Activated T-helper 1 cell treated with anti-CD3 and anti-CD28 coated beads, Interleukin-12 subunit alpha, Interleukin-12 subunit beta, Interleukin-2, Interleukin-4 antibody, amounts not matched to agents 30 ng/mL and 10 ng/mL and 1 ng/mL, durations not matched to agents 14 hours and 24 hours and 36 hours (primary cell): ENCODE measurements around the gene GABRG3. TPM values are rescaled to one million over a fixed set of nuclear protein-coding genes. Genes with fewer than 3 reads are reported as not detected.

Source experiments
- DNase-seq: peaks from one replicate; pipeline ENCODE4 v3.0.0; 2021; ENCODE audit warnings: low spot score
- H3K27ac Mint-ChIP-seq: one replicate; pipeline ENCODE4 v1.8.0; 2021; ENCODE audit warnings: mild to moderate bottlenecking, mixed read lengths
- H3K27me3 Mint-ChIP-seq: one replicate; pipeline ENCODE4 v1.8.0; 2022; ENCODE audit warnings: mild to moderate bottlenecking, moderate library complexity, mixed read lengths; ENCODE audit not compliant: insufficient read depth
- H3K36me3 Mint-ChIP-seq: one replicate; pipeline ENCODE4 v1.8.0; 2021; ENCODE audit warnings: low read depth, mixed read lengths
- H3K4me1 Mint-ChIP-seq: one replicate; pipeline ENCODE4 v1.8.0; 2021; ENCODE audit warnings: low read depth, mixed read lengths
- H3K4me3 Mint-ChIP-seq: one replicate; pipeline ENCODE4 v1.8.0; 2021; ENCODE audit warnings: mild to moderate bottlenecking, moderate library complexity, mixed read lengths
- H3K9me3 Mint-ChIP-seq: one replicate; pipeline ENCODE4 v1.8.0; 2021; ENCODE audit warnings: mixed read lengths
- intact Hi-C: fragments of 100-400 bp; cut with micrococcal nuclease; formaldehyde crosslinking; loops from one replicate; pipeline ENCODE4 v1.15.1; 2024
- total RNA-seq: library from RNA; stranded (reverse); gene quantifications from 2 replicates; pipeline ENCODE4 v1.2.3, GENCODE V29; 2022

The GABRG3 gene
- total RNA-seq, 1 donor from 2014 or later = not detected

- no peak overlapping the region for H3K4me3 Mint-ChIP-seq
- no peaks in the 10 kb centered on the region for H3K4me1 Mint-ChIP-seq
- H3K36me3 Mint-ChIP-seq = no peaks in the 10 kb centered on the region
- DNase-seq = no peak
- H3K9me3 Mint-ChIP-seq = peaks cover 16% of the 10 kb centered on the region
- no peak overlapping the region for H3K27ac Mint-ChIP-seq
- intact Hi-C loops = no loop called here
- H3K27me3 Mint-ChIP-seq = no peaks in the 10 kb centered on the region
Measured at GRCh38 chr15:27234593-27234992, 263.6 kb downstream of the GABRG3 start.

- Mint-ChIP-seq H3K4me1 (no peaks in the 10 kb centered on the region), H3K27me3 (no peaks in the 10 kb centered on the region), H3K9me3 (peaks cover 16% of the 10 kb centered on the region), H3K36me3 (no peaks in the 10 kb centered on the region), H3K27ac (no peak overlapping the region), H3K4me3 (no peak overlapping the region)
- intact Hi-C loops = no loop called here
- DNase-seq = no peak
Measured at GRCh38 chr15:27235161-27235560, 264.2 kb downstream of the GABRG3 start.

GRCh38 chr15:27235681-27236080 is 264.7 kb downstream of the GABRG3 start:
- H3K27me3 Mint-ChIP-seq = no peaks in the 10 kb centered on the region
- intact Hi-C loops = no loop called here
- no peak for DNase-seq

GRCh38 chr15:27237319-27237939 is 266.4 kb downstream of the GABRG3 start:
- Mint-ChIP-seq H3K4me3 (no peak overlapping the region), H3K27ac (no peak overlapping the region)

More at GRCh38 chr15:27235681-27236080, 264.7 kb downstream of the GABRG3 start:
- Mint-ChIP-seq H3K27ac (no peak overlapping the region), H3K4me1 (no peaks in the 10 kb centered on the region), H3K36me3 (no peaks in the 10 kb centered on the region), H3K4me3 (no peak overlapping the region), H3K9me3 (peaks cover 16% of the 10 kb centered on the region)

GRCh38 chr15:27238209-27238608 is 267.2 kb downstream of the GABRG3 start:
- no peaks in the 10 kb centered on the region for H3K36me3 Mint-ChIP-seq
- no peaks in the 10 kb centered on the region for H3K4me1 Mint-ChIP-seq
- H3K4me3 Mint-ChIP-seq = no peak overlapping the region
- no peak for DNase-seq
- peaks cover 15% of the 10 kb centered on the region for H3K9me3 Mint-ChIP-seq
- no peak overlapping the region for H3K27ac Mint-ChIP-seq
- intact Hi-C loops = no loop called here
- H3K27me3 Mint-ChIP-seq = no peaks in the 10 kb centered on the region

More at GRCh38 chr15:27237319-27237939, 266.4 kb downstream of the GABRG3 start:
- Mint-ChIP-seq H3K9me3 (peaks cover 12% of the 10 kb centered on the region), H3K36me3 (no peaks in the 10 kb centered on the region), H3K4me1 (no peaks in the 10 kb centered on the region), H3K27me3 (no peaks in the 10 kb centered on the region)
- intact Hi-C loops = no loop called here
- DNase-seq = no peak

GRCh38 chr15:27238707-27239423 is 267.9 kb downstream of the GABRG3 start:
- Mint-ChIP-seq H3K9me3 (peaks cover 18% of the 10 kb centered on the region), H3K27me3 (no peaks in the 10 kb centered on the region), H3K36me3 (no peaks in the 10 kb centered on the region), H3K27ac (no peak overlapping the region), H3K4me3 (no peak overlapping the region), H3K4me1 (no peaks in the 10 kb centered on the region)
- no peak for DNase-seq
- intact Hi-C loops = no loop called here

- no peak overlapping the region for H3K4me3 Mint-ChIP-seq
- intact Hi-C loops = no loop called here
- H3K4me1 Mint-ChIP-seq = no peaks in the 10 kb centered on the region
- H3K27me3 Mint-ChIP-seq = no peaks in the 10 kb centered on the region
- no peak overlapping the region for H3K27ac Mint-ChIP-seq
- H3K9me3 Mint-ChIP-seq = peaks cover 15% of the 10 kb centered on the region
- DNase-seq = no peak
- H3K36me3 Mint-ChIP-seq = no peaks in the 10 kb centered on the region
Measured at GRCh38 chr15:27241943-27242342, 271.0 kb downstream of the GABRG3 start.

GRCh38 chr15:27244047-27244446 is 273.1 kb downstream of the GABRG3 start:
- no peak overlapping the region for H3K4me3 Mint-ChIP-seq
- no peaks in the 10 kb centered on the region for H3K27me3 Mint-ChIP-seq
- intact Hi-C loops = no loop called here
- H3K4me1 Mint-ChIP-seq = no peaks in the 10 kb centered on the region
- no peak for DNase-seq
- H3K36me3 Mint-ChIP-seq = no peaks in the 10 kb centered on the region
- no peak overlapping the region for H3K27ac Mint-ChIP-seq
- H3K9me3 Mint-ChIP-seq = peaks cover 14% of the 10 kb centered on the region

- Mint-ChIP-seq H3K4me3 (no peak overlapping the region), H3K27me3 (no peaks in the 10 kb centered on the region), H3K36me3 (no peaks in the 10 kb centered on the region), H3K9me3 (peaks cover 11% of the 10 kb centered on the region), H3K27ac (no peak overlapping the region), H3K4me1 (no peaks in the 10 kb centered on the region)
- intact Hi-C loops = no loop called here
- DNase-seq = no peak
Measured at GRCh38 chr15:27248251-27248650, 277.3 kb downstream of the GABRG3 start.

GRCh38 chr15:27249046-27249759 is 278.2 kb downstream of the GABRG3 start:
- Mint-ChIP-seq H3K36me3 (no peaks in the 10 kb centered on the region), H3K27ac (no peak overlapping the region), H3K4me1 (no peaks in the 10 kb centered on the region), H3K9me3 (peaks cover 11% of the 10 kb centered on the region), H3K4me3 (no peak overlapping the region), H3K27me3 (no peaks in the 10 kb centered on the region)
- intact Hi-C loops = no loop called here
- DNase-seq = no peak

GRCh38 chr15:27249760-27250109 is 278.8 kb downstream of the GABRG3 start:
- H3K36me3 Mint-ChIP-seq = no peaks in the 10 kb centered on the region
- H3K4me1 Mint-ChIP-seq = no peaks in the 10 kb centered on the region
- H3K27me3 Mint-ChIP-seq = no peaks in the 10 kb centered on the region
- H3K27ac Mint-ChIP-seq = no peak overlapping the region
- H3K4me3 Mint-ChIP-seq = no peak overlapping the region
- DNase-seq = no peak
- H3K9me3 Mint-ChIP-seq = peaks cover 14% of the 10 kb centered on the region
- intact Hi-C loops = no loop called here

- intact Hi-C loops = no loop called here
- Mint-ChIP-seq H3K27me3 (no peaks in the 10 kb centered on the region), H3K4me1 (no peaks in the 10 kb centered on the region), H3K36me3 (no peaks in the 10 kb centered on the region), H3K4me3 (no peak overlapping the region), H3K9me3 (peaks cover 14% of the 10 kb centered on the region), H3K27ac (no peak overlapping the region)
- DNase-seq = no peak
Measured at GRCh38 chr15:27250223-27250622, 279.2 kb downstream of the GABRG3 start.

- H3K27ac Mint-ChIP-seq = no peak overlapping the region
- H3K4me3 Mint-ChIP-seq = no peak overlapping the region
- no peaks in the 10 kb centered on the region for H3K36me3 Mint-ChIP-seq
- H3K4me1 Mint-ChIP-seq = no peaks in the 10 kb centered on the region
- peaks cover 17% of the 10 kb centered on the region for H3K9me3 Mint-ChIP-seq
- no peak for DNase-seq
- intact Hi-C loops = no loop called here
- no peaks in the 10 kb centered on the region for H3K27me3 Mint-ChIP-seq
Measured at GRCh38 chr15:27254055-27254454, 283.1 kb downstream of the GABRG3 start.
